Hair follicle dermal papilla cell (primary cell): ENCODE data around the gene CACNA2D2. TPM values are rescaled to one million over a fixed set of nuclear protein-coding genes. Genes with fewer than 3 reads are reported as not detected.

ENCODE experiments used
- small RNA-seq: library from RNA; depleted of rRNA; stranded (forward); fragments of <200 nt; gene quantifications from one replicate; pipeline ENCODE3, GENCODE V24; 2012
- total RNA-seq: library from RNA; depleted of rRNA; stranded (reverse); fragments of >200 nt; gene quantifications from 2 replicates; pipeline ENCODE4 v1.2.3, GENCODE V29; 2012

CACNA2D2 gene
- total RNA-seq: 0.12 TPM in 1 of 2 replicates, not detected in the other

GRCh38 chr3:50503504-50504342 lies at the start of gene CACNA2D2:
CACNA2D2 (minus strand) TSS chr3:50503634; CDS start chr3:50503423, 211 bp downstream.

DNA sequence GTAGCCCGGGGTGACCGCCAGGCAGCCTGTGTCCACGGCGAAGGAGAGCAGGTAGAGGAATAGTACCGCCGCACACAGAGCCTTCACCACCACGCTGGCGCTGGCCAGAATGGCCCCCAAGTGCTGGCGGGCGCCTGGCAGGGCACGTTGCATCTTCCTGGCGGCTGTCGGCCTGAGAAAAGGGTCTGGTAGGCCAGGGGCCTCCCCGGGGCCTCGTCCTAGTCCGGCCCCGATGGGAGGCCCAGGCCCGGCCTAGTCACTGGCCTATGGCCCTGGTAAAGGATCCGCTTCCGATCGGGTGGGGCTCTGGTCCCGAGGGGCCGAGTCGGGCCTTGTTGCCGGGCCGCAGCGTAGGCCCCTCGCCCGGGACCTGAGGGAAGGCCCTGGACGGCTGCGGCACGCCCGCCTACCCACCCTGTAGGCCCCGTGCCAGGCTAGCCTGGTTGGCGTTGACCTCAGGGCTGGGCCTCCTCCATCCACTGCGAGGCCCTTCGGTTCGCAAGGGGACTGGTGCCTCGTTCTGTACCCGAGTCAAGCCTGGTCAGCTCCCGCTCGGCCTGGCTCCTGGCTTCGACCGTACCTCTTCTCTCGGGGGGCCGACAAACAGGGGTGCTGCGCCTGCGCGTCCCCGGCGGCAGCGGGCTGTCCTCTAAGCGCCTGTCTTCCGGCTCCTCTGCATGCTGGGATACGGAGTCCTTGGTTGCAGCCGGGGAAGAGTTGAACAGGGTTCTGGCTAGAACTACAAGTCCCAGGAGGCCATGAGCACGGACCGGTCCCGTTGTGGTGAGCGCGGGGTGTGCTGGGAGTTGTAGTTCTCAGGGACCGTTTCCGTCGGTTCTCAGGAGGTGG lies 144.3 kb downstream of the CACNA2D2 start, which contains the start of gene TMEM115:
Gene TMEM115 (minus strand): TSS at position 611 of the 849 bp plus-strand sequence. CDS start 458 bp downstream, at position 153.

GRCh38 chr3:50350527-50351322 lies 152.7 kb downstream of the CACNA2D2 start, which contains the start of the genes CYB561D2 and NPRL2:
CYB561D2 (plus strand) TSS chr3:50350862; CDS start chr3:50351434, 572 bp downstream.
NPRL2 (minus strand) TSS chr3:50350775; CDS start chr3:50350652, 123 bp downstream.

DNA sequence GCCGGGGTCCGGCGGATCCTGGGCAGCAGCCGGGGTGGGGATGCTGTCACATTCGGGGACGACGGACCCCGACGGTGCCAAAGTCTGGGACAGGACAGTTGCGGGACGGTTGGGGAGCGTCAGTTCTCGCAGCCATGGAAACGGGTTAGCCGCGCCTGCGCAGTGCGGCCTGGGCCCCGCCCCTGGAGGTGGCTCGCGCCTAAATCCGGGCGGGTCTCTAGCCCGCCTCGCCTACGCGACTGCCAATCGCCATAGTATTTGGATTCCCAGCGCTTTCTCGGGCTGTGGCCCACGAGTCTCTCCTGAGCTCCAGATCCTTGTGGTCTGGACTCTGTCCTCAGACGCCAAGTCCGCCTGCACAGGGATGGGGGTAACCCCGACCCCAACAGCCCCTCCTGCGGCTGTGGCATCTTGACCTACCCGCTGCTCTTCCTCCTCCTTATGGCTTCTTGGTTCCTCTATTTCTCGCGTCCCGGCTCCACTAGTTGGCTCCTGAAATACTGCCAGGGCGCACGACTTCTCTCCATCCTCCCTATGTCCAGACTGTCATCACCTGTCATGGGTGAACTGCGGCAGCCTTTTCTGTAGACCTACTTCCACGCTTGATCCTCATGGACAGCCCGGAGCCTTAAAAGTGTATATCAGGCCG lies 157.7 kb downstream of the CACNA2D2 start, which contains the start of gene ZMYND10:
Gene ZMYND10 (minus strand): TSS at position 147 of the 649 bp plus-strand sequence. CDS start 153 bp downstream, outside the sequence.

DNA sequence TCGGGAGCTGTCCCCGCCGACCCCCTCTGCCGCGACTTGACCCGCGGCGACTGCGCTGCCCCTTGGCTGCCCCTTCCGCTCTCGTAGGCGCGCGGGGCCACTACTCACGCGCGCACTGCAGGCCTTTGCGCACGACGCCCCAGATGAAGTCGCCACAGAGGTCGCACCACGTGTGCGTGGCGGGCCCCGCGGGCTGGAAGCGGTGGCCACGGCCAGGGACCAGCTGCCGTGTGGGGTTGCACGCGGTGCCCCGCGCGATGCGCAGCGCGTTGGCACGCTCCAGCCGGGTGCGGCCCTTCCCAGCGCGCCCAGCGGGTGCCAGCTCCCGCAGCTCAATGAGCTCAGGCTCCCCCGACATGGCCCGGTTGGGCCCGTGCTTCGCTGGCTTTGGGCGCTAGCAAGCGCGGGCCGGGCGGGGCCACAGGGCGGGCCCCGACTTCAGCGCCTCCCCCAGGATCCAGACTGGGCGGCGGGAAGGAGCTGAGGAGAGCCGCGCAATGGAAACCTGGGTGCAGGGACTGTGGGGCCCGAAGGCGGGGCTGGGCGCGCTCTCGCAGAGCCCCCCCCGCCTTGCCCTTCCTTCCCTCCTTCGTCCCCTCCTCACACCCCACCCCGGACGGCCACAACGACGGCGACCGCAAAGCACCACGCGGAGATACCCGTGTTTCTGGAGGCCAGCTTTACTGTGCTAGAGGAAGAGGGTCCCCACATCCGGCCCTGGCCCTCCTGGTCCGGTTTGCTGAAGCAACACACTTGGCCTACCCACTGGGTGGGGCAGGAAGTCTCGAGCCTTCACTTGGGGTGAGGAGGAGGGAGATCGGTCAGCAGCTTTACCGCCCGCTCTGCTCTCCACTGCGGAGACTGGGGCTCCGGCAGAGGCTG lies 162.7 kb downstream of the CACNA2D2 start, which contains the start of gene RASSF1:
Gene RASSF1 (minus strand): TSS at position 389 of the 882 bp plus-strand sequence. CDS start 31 bp downstream, at position 358.

GRCh38 chr3:50327943-50328691 lies 175.3 kb downstream of the CACNA2D2 start, which contains the start of gene TUSC2:
TUSC2 (minus strand) TSS chr3:50328223; CDS start chr3:50328099, 124 bp downstream.

GRCh38 chr3:50322386-50323091 lies 180.9 kb downstream of the CACNA2D2 start, which contains the start of gene HYAL2:
HYAL2 (minus strand) TSS chr3:50322745; CDS start chr3:50320489, 2,256 bp downstream.

Small RNAs within 50 kb of the gene (small RNA-seq; reads per million reads assigned to genes)
- gene RNA5SP131: 0.66 reads per million, percentile 6 among the genes with 10 or more reads in this experiment

Other genes with a start within 250 kb of the CACNA2D2 start
- gene SEMA3B, start 234.5 kb downstream of the CACNA2D2 start, total RNA-seq: 2.4 and 4.6 TPM in 2 replicates
- not detected in 2 replicates for gene LSMEM2, start 224.5 kb downstream of the CACNA2D2 start, total RNA-seq
- 48.2 and 49.1 TPM in 2 replicates for gene IFRD2, start 211.2 kb downstream of the CACNA2D2 start, total RNA-seq
- gene HYAL3, start 204.2 kb downstream of the CACNA2D2 start, total RNA-seq: 2.1 and 3.8 TPM in 2 replicates
- gene NAA80, start 204.2 kb downstream of the CACNA2D2 start, total RNA-seq: 7.6 and 9.4 TPM in 2 replicates
- gene HYAL1, start 200.1 kb downstream of the CACNA2D2 start, total RNA-seq: 0.49 and 0.65 TPM in 2 replicates
- gene HYAL2, start 180.9 kb downstream of the CACNA2D2 start, total RNA-seq: 35.0 and 37.5 TPM in 2 replicates
- 13.8 and 15.9 TPM in 2 replicates for gene TUSC2, start 175.4 kb downstream of the CACNA2D2 start, total RNA-seq
- gene RASSF1, start 162.8 kb downstream of the CACNA2D2 start, total RNA-seq: 30.8 and 37.2 TPM in 2 replicates
- gene ZMYND10, start 157.9 kb downstream of the CACNA2D2 start, total RNA-seq: 0.65 and 2.1 TPM in 2 replicates
- gene NPRL2, start 152.9 kb downstream of the CACNA2D2 start, total RNA-seq: 19.1 TPM in 2 replicates
- 19.1 and 21.9 TPM in 2 replicates for gene CYB561D2, start 152.8 kb downstream of the CACNA2D2 start, total RNA-seq
- 70.3 and 75.8 TPM in 2 replicates for gene TMEM115, start 144.1 kb downstream of the CACNA2D2 start, total RNA-seq
- gene C3orf18, start 64.1 kb upstream of the CACNA2D2 start, total RNA-seq: 28.6 and 35.6 TPM in 2 replicates
- gene HEMK1, start 65.9 kb upstream of the CACNA2D2 start, total RNA-seq: 13.3 and 16.6 TPM in 2 replicates
- 1.3 and 2.3 TPM in 2 replicates for gene CISH, start 108.1 kb upstream of the CACNA2D2 start, total RNA-seq
- 54.0 and 61.0 TPM in 2 replicates for gene MAPKAPK3, start 113.5 kb upstream of the CACNA2D2 start, total RNA-seq
- 0.16 and 0.24 TPM in 2 replicates for gene DOCK3, start 171.3 kb upstream of the CACNA2D2 start, total RNA-seq